K562 (cell line): ENCODE results near the gene PTGES3. TPM values are rescaled to one million over a fixed set of nuclear protein-coding genes. Genes with fewer than 3 reads are reported as not detected.

Experiments used
- BCLAF1 ChIP-seq, 2 experiments: fragments of 450-650 bp in 1 of 2; IDR thresholded peaks; 2 replicates each; pipeline ENCODE4 v1.6.1; 2011 to 2017; ENCODE audit warnings: low read depth in 2 of 2, antibody characterized with exemption in 1 of 2, borderline replicate concordance in 1 of 2, low read length in 1 of 2, mild to moderate bottlenecking in 1 of 2, mixed read lengths in 1 of 2; ENCODE audit not compliant: control insufficient read depth in 1 of 2
- BDP1 ChIP-seq: IDR thresholded peaks from 3 replicates; pipeline ENCODE4 v1.6.1; 2011; ENCODE audit not compliant: insufficient read length, insufficient read depth
- CAMTA2 ChIP-seq: fragments of 250-450 bp; sonication (Bioruptor Pico); conservative IDR thresholded peaks from 2 replicates; pipeline ENCODE4 v1.5.1; 2022
- ETV6 ChIP-seq, 3 experiments: fragments of 150-350 bp in 1 of 3; sonication (generic) in 1 of 3; formaldehyde crosslinking in 1 of 3; IDR thresholded peaks; 2 replicates each; pipeline versions ENCODE4 v1.6.1 to v1.8.0; 2014 to 2022; ENCODE audit warnings: borderline replicate concordance in 2 of 3, low read depth in 2 of 3, antibody characterized with exemption in 1 of 3, low read length in 1 of 3, mild to moderate bottlenecking in 1 of 3, missing genetic modification reagents in 1 of 3
- FOXA3 ChIP-seq, 2 experiments: fragments of 450-650 bp in 1 of 2; sonication (generic) in 1 of 2; formaldehyde crosslinking; IDR thresholded peaks in 1 of 2; conservative IDR thresholded peaks in 1 of 2; 2 replicates each; pipeline versions ENCODE4 v1.4.0 to v1.8.0; 2020 to 2022; ENCODE audit warnings: mild to moderate bottlenecking in 2 of 2, missing genetic modification reagents in 1 of 2
- MAX ChIP-seq: sonication (generic); formaldehyde crosslinking; IDR thresholded peaks from 2 replicates; pipeline ENCODE4 v1.9.0; 2022; ENCODE audit warnings: mild to moderate bottlenecking, missing genetic modification reagents
- NR0B1 ChIP-seq: fragments of 450-650 bp; IDR thresholded peaks from one replicate; pipeline ENCODE4 v1.6.1; 2018; ENCODE audit warnings: mild to moderate bottlenecking, moderate library complexity; ENCODE audit not compliant: partially characterized antibody
- POLR2A ChIP-seq: fragments of 450-650 bp; conservative IDR thresholded peaks from 2 replicates; pipeline ENCODE4 v1.6.1; 2016
- POLR2G ChIP-seq: fragments of 200-400 bp; formaldehyde crosslinking; IDR thresholded peaks from 2 replicates; pipeline ENCODE4 v1.6.1; 2017; ENCODE audit warnings: low read depth, mild to moderate bottlenecking, antibody characterized with exemption, low read length, moderate library complexity
- RBM25 ChIP-seq: fragments of 200-400 bp; formaldehyde crosslinking; IDR thresholded peaks from 2 replicates; pipeline ENCODE4 v1.6.1; 2018; ENCODE audit warnings: low read length, low read depth, moderate library complexity; ENCODE audit not compliant: severe bottlenecking
- RNF2 ChIP-seq: sonication (generic); IDR thresholded peaks from 2 replicates; pipeline ENCODE4 v1.6.1; 2016
- ZKSCAN1 ChIP-seq: fragments of 150-350 bp; IDR thresholded peaks from 2 replicates; pipeline ENCODE4 v1.6.1; 2016; ENCODE audit warnings: low read depth, low read length
- ZNF143 ChIP-seq: sonication (generic); formaldehyde crosslinking; IDR thresholded peaks from 2 replicates; pipeline ENCODE4 v1.9.0; 2022; ENCODE audit warnings: mild to moderate bottlenecking, missing genetic modification reagents
- ZNF584 ChIP-seq: fragments of 200-800 bp; sonication (Bioruptor generic); IDR thresholded peaks from 2 replicates; pipeline ENCODE4 v1.6.1; 2016; ENCODE audit warnings: low read depth, mild to moderate bottlenecking, missing genetic modification characterization, missing compliant biosample characterization
- polyA plus RNA-seq, 8 experiments: library from polyadenylated mRNA; depleted of rRNA in 4 of 8; stranded (reverse) in 5 of 8; unstranded in 3 of 8; fragments of >200 nt; fragmentation: Nextera tagmentation in 2 of 8; fragmentation: Illumina TruSeq in 1 of 8; extraction: Ambion mirVana in 2 of 8; extraction: Trizol in 1 of 8; gene quantifications; 2 replicates each; pipeline versions ENCODE4 v1.2.1 to v1.2.3, GENCODE V29; 2011 to 2014; ENCODE audit warnings: inconsistent platforms in 1 of 8, missing spikeins in 1 of 8
- total RNA-seq, 7 experiments: library from RNA; depleted of rRNA in 6 of 7; stranded (reverse); fragments of >200 nt in 6 of 7; fragmentation: Illumina TruSeq in 2 of 7; extraction: Trizol in 2 of 7; gene quantifications; 2 replicates each; pipeline versions ENCODE4 v1.2.1 to v1.2.3, GENCODE V29; 2011 to 2021; ENCODE audit warnings: low replicate concordance in 1 of 7

The PTGES3 gene
- total and polyA plus RNA-seq, 9 of the 15 experiments (the other 6 are each of a cell fraction or from before 2014, with no cell fraction given), result 163 to 501 (median 213) TPM

- TF ChIP-seq ETV6 (IDR thresholded peaks at IDR 0.05; ENCODE audit: borderline replicate concordance in 1 of 2, low read depth in 2 of 2, low read length in 1 of 2) (peak in 1 of 2 experiments; percentile 48; a peak in 1 of 4 replicates), ETV6 (CRISPR knock-in tag; IDR thresholded peaks at IDR 0.05; ENCODE audit: borderline replicate concordance) (peak; percentile 73; the same call in 1 of the 2 replicates), FOXA3 (CRISPR knock-in tag; conservative IDR thresholded peaks at IDR 0.05 in 1 of 2, IDR thresholded peaks at IDR 0.05 in 1 of 2) (peak in 1 of 2 experiments; percentile 63; a peak in 1 of 4 replicates), NR0B1 (no peak), ZNF143 (CRISPR knock-in tag) (peak; percentile 24; the same call in 1 of the 2 replicates), ZNF584 (CRISPR knock-in tag) (0 out of 2 replicates have a peak, but pooled peaks have one; percentile 20), RNF2 (peak; percentile 45; the same call in 1 of the 2 replicates), POLR2G (peak; percentile 99), BCLAF1 (IDR thresholded peaks at IDR 0.05; ENCODE audit: borderline replicate concordance in 1 of 2, control insufficient read depth in 1 of 2, low read depth in 2 of 2, low read length in 1 of 2) (no peak), BDP1 (no peak), CAMTA2 (CRISPR knock-in tag) (0 out of 2 replicates have a peak, but pooled peaks have one; percentile 27), RBM25 (peak; percentile 97), MAX (CRISPR knock-in tag) (peak; percentile 70), ZKSCAN1 (peak; percentile 56; the same call in 1 of the 2 replicates), POLR2A (peak; percentile 99)
Observed at GRCh38 chr12:56645717-56646446, 42.2 kb downstream of the PTGES3 start, which contains the start of gene ATP5F1B (continued).
